Liver (tissue), 9 donors: ENCODE data around the gene SRRM1. TPM values are rescaled to one million over a fixed set of nuclear protein-coding genes. Genes with fewer than 3 reads are reported as not detected.

Experiments used
- DNase-seq: peaks from one replicate; pipeline ENCODE4 v3.0.0-alpha.2; 2017; ENCODE audit warnings: low spot score
- H3K27ac ChIP-seq, 2 donors: one replicate each; pipeline ENCODE4 v1.7.0; 2013; ENCODE audit warnings: inconsistent platforms in 2 of 2, low read length in 2 of 2, control low read depth in 1 of 2, low read depth in 1 of 2, mild to moderate bottlenecking in 1 of 2
- H3K27me3 ChIP-seq, 4 donors: one replicate each; pipeline versions ENCODE4 v1.6.1 to v1.7.0; 2013; ENCODE audit warnings: low read length in 3 of 4, inconsistent platforms in 1 of 4, mild to moderate bottlenecking in 1 of 4, moderate library complexity in 1 of 4; ENCODE audit not compliant: control insufficient read depth in 4 of 4, insufficient read depth in 4 of 4
- H3K36me3 ChIP-seq, 4 donors: one replicate each; pipeline versions ENCODE4 v1.6.1 to v1.7.0; 2013; ENCODE audit warnings: low read length in 3 of 4, mild to moderate bottlenecking in 3 of 4, low read depth in 1 of 4, moderate library complexity in 1 of 4; ENCODE audit not compliant: control insufficient read depth in 4 of 4, insufficient read depth in 3 of 4
- H3K4me1 ChIP-seq, 4 donors: one replicate each; pipeline versions ENCODE4 v1.6.1 to v1.7.0; 2013; ENCODE audit warnings: low read length in 3 of 4, mild to moderate bottlenecking in 3 of 4, moderate library complexity in 1 of 4; ENCODE audit not compliant: control insufficient read depth in 4 of 4, insufficient read depth in 4 of 4
- H3K4me3 ChIP-seq, 3 donors: one replicate each; pipeline versions ENCODE4 v1.6.1 to v1.7.0; 2013; ENCODE audit warnings: low read length in 3 of 3, control low read depth in 1 of 3, low read depth in 1 of 3, mild to moderate bottlenecking in 1 of 3
- H3K9ac ChIP-seq, 2 donors: one replicate each; pipeline ENCODE4 v1.7.0; 2013; ENCODE audit warnings: low read length in 2 of 2, mild to moderate bottlenecking in 2 of 2, moderate library complexity in 2 of 2, control low read depth in 1 of 2, low read depth in 1 of 2
- H3K9me3 ChIP-seq, 4 donors: one replicate each; pipeline versions ENCODE4 v1.6.1 to v1.7.0; 2013; ENCODE audit warnings: low read length in 3 of 4; ENCODE audit not compliant: control insufficient read depth in 4 of 4
- EGR1 ChIP-seq, 2 donors: IDR thresholded peaks; 2 replicates each; pipeline ENCODE4 v1.6.1; 2016 to 2018; ENCODE audit warnings: antibody characterized with exemption in 2 of 2, low read depth in 2 of 2
- FOXA1 ChIP-seq: IDR thresholded peaks from 2 replicates; pipeline ENCODE4 v1.6.1; 2016; ENCODE audit warnings: antibody characterized with exemption
- FOXA2 ChIP-seq: IDR thresholded peaks from 2 replicates; pipeline ENCODE4 v1.6.1; 2016; ENCODE audit warnings: antibody characterized with exemption
- GABPA ChIP-seq, 2 donors: IDR thresholded peaks in 1 of 2; conservative IDR thresholded peaks in 1 of 2; 2 replicates each; pipeline ENCODE4 v1.6.1; 2016; ENCODE audit warnings: antibody characterized with exemption in 2 of 2, mild to moderate bottlenecking in 1 of 2, moderate library complexity in 1 of 2
- HNF4A ChIP-seq, 2 donors: conservative IDR thresholded peaks; 2 replicates each; pipeline ENCODE4 v1.6.1; 2016; ENCODE audit warnings: antibody characterized with exemption in 2 of 2, mild to moderate bottlenecking in 2 of 2
- JUND ChIP-seq, 2 donors: IDR thresholded peaks; 2 replicates each; pipeline ENCODE4 v1.6.1; 2016; ENCODE audit warnings: antibody characterized with exemption in 2 of 2
- NR2F2 ChIP-seq: IDR thresholded peaks from 2 replicates; pipeline ENCODE4 v1.6.1; 2016; ENCODE audit warnings: antibody characterized with exemption
- RAD21 ChIP-seq, 2 donors: IDR thresholded peaks; 2 replicates each; pipeline ENCODE4 v1.6.1; 2016; ENCODE audit warnings: antibody characterized with exemption in 2 of 2, mild to moderate bottlenecking in 2 of 2
- RXRA ChIP-seq, 2 donors: IDR thresholded peaks; 2 replicates each; pipeline ENCODE4 v1.6.1; 2017 to 2018; ENCODE audit warnings: antibody characterized with exemption in 2 of 2, mild to moderate bottlenecking in 1 of 2
- SP1 ChIP-seq: IDR thresholded peaks from 2 replicates; pipeline ENCODE4 v1.6.1; 2018; ENCODE audit warnings: antibody characterized with exemption, mild to moderate bottlenecking
- TAF1 ChIP-seq: conservative IDR thresholded peaks from 2 replicates; pipeline ENCODE4 v1.6.1; 2016; ENCODE audit warnings: antibody characterized with exemption, mild to moderate bottlenecking
- WGBS: extraction: QIAGEN DNeasy Blood & Tissue Kit; methylation state at CpG from one replicate; pipeline ENCODE4 v1.1.7; 2013; 5-methylcytosine and 5-hydroxymethylcytosine counted together
- polyA plus RNA-seq, 2 donors: library from polyadenylated mRNA; stranded (reverse) in 1 of 2; unstranded in 1 of 2; fragments of 200-250 nt in 1 of 2; fragments of >200 nt in 1 of 2; fragmentation: Nextera tagmentation in 1 of 2; extraction: Ambion mirVana in 1 of 2; gene quantifications; one replicate each; pipeline versions ENCODE4 v1.2.1 to v1.2.3, GENCODE V29; 2013 to 2015
- total RNA-seq, 2 donors: library from RNA; depleted of rRNA; stranded (reverse); fragments of >200 nt; gene quantifications; one replicate each; pipeline ENCODE4 v1.2.3, GENCODE V29; 2014
- TF ChIP-seq, protein P1 (sequence below): IDR thresholded peaks from 2 replicates; pipeline ENCODE4 v1.6.1; 2016; ENCODE audit warnings: antibody characterized with exemption
- TF ChIP-seq, protein P2 (sequence below): fragments of 150-350 bp; IDR thresholded peaks from 2 replicates; pipeline ENCODE4 v1.5.1; 2017; ENCODE audit warnings: improper control_type of control experiment, low read depth, low read length; ENCODE audit not compliant: missing input control
- TF ChIP-seq, protein P3 (sequence below): IDR thresholded peaks from 2 replicates; pipeline ENCODE4 v1.6.1; 2016; ENCODE audit warnings: antibody characterized with exemption, mild to moderate bottlenecking
- donor health status: healthy.
- donor health status: healthy.
- donor health status: healthy.
- donor health status: healthy.
- donor health status: healthy.

SRRM1 gene
- total and polyA plus RNA-seq, 4 donors = 18.4 to 66.0 (median 31.6) TPM

DNA sequence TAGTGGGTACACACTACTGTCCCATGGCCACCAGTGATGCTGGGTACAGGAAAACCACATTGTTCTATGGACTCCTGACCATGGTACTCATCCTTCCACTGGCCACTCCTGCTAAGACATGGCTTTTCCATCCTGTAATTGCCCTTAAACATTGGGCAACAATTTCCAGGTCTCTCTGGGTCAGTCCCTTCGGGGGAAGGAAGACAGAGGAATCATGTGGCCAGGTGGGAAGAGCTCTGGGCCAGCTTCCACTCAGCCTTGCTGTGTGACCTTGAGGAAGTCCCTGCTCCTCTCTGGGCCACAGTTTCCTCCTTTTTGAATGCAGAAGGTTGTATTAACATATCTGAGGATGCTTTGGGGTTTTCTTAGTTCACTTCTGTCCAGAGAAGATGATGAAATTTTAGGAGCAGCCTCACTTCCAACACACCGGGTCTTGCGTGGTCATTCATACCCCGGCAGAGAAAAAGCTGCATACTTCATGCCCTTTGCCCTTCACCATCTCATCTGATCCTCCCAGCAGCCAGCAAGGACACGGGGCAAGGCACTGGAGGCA is 50.8 kb downstream of the SRRM1 start:
- H3K9me3 ChIP-seq = no peaks in the 10 kb centered on the region
- no peak overlapping the region for H3K9ac ChIP-seq
- H3K27me3 ChIP-seq = no peaks in the 10 kb centered on the region
- DNase-seq = no peak
- 67% methylated on average over 5 of the region's 5 CpGs for WGBS
- peaks cover 0 to 2% (median under 1%) of the 10 kb centered on the region in 4 donors for H3K4me1 ChIP-seq
- H3K27ac ChIP-seq = peak overlapping the region in 1 of 2 donors; percentile 3
- no peaks in the 10 kb centered on the region for H3K36me3 ChIP-seq
- H3K4me3 ChIP-seq = no peak overlapping the region
- TF ChIP-seq, protein P1, sequence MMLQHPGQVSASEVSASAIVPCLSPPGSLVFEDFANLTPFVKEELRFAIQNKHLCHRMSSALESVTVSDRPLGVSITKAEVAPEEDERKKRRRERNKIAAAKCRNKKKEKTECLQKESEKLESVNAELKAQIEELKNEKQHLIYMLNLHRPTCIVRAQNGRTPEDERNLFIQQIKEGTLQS = no peak
- TF ChIP-seq SP1 (no peak), EGR1 (IDR thresholded peaks at IDR 0.05; ENCODE audit: low read depth in 2 of 2) (no peak)

DNA sequence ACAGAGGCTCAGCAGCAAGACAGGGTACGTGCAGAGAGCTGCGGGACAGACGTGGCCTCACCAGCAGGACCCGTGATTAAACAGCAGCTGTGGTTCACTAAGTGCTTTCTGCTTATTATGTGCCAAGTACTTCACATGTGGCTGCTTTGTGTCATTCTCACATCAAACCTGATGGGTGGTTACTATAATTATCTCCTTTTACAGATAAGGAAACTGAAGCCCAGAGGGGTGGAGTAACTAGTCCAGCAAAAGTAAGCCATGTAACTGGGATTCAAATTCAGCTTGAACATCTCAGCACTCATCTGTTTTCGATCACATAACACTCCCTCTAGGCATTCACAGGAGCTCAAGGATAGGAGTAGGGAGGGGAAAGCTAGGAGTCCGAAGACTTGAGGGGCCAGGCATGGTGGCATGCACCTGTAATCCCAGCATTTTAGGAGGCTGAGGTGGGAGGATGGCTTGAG is 51.3 kb downstream of the SRRM1 start:
- WGBS = 74% methylated on average over 6 of the region's 6 CpGs

DNA sequence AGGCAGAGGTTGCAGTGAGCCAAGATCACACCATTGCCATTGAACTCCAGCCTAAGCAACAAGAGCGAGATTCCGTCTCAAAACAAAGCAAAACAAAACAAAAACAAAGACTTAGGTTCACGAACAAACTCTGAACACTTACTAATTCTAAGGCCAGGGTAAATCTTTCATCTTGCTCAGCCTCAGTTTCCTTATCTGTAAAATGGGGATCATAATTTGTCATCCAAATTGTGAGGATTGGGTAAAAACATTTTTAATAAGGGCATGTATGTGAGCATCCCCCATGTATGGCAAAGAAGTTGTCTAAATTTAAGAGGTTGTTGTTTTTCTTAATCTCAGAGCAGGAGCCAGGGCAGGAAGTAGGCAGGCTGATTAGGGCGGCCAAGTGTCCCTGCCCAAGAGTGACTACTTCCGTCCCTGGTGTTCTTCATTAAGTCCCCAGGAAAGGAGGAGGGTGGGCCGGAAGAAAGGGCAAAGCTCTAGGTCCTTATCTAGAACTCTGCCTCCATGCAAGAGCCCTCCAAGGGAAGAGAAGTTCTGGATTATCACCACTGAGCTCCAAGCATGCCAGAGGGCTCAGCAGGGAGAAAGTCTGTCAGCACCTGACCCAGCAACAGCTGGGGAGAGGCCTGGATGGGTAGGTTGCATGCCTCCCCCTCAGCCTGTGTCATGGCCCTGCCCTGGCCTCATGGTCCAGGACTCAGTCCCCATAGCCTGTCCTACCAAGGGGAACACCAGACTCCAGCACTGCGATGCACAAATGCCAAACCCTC is 52.3 kb downstream of the SRRM1 start:
- TF ChIP-seq HNF4A (conservative IDR thresholded peaks at IDR 0.05) (no peak), GABPA (IDR thresholded peaks at IDR 0.05 in 1 of 2, conservative IDR thresholded peaks at IDR 0.05 in 1 of 2) (peak; percentile 59 to 64), SP1 (peak; percentile 51), FOXA2 (no peak), RAD21 (IDR thresholded peaks at IDR 0.05) (peak in 1 of 2 donors; percentile 50), NR2F2 (peak; percentile 87), RXRA (IDR thresholded peaks at IDR 0.05) (peak in 1 of 2 donors; percentile 15)
- TF ChIP-seq, protein P2, sequence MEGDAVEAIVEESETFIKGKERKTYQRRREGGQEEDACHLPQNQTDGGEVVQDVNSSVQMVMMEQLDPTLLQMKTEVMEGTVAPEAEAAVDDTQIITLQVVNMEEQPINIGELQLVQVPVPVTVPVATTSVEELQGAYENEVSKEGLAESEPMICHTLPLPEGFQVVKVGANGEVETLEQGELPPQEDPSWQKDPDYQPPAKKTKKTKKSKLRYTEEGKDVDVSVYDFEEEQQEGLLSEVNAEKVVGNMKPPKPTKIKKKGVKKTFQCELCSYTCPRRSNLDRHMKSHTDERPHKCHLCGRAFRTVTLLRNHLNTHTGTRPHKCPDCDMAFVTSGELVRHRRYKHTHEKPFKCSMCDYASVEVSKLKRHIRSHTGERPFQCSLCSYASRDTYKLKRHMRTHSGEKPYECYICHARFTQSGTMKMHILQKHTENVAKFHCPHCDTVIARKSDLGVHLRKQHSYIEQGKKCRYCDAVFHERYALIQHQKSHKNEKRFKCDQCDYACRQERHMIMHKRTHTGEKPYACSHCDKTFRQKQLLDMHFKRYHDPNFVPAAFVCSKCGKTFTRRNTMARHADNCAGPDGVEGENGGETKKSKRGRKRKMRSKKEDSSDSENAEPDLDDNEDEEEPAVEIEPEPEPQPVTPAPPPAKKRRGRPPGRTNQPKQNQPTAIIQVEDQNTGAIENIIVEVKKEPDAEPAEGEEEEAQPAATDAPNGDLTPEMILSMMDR = no peak
- H3K27ac ChIP-seq = peak overlapping the region in 1 of 2 donors; percentile 27
- no peaks in the 10 kb centered on the region for H3K9me3 ChIP-seq
- no peaks in the 10 kb centered on the region for H3K4me1 ChIP-seq
- 72% methylated on average over 7 of the region's 7 CpGs for WGBS
- DNase-seq = no peak
- H3K4me3 ChIP-seq = no peak overlapping the region
- no peaks in the 10 kb centered on the region for H3K36me3 ChIP-seq
- no peaks in the 10 kb centered on the region for H3K27me3 ChIP-seq
- H3K9ac ChIP-seq = no peak overlapping the region

More for the DNA sequence above, 51.3 kb downstream of the SRRM1 start:
- TF ChIP-seq FOXA1 (no peak), JUND (IDR thresholded peaks at IDR 0.05) (no peak), RAD21 (IDR thresholded peaks at IDR 0.05) (no peak), TAF1 (no peak), HNF4A (conservative IDR thresholded peaks at IDR 0.05) (no peak), NR2F2 (no peak), GABPA (IDR thresholded peaks at IDR 0.05 in 1 of 2, conservative IDR thresholded peaks at IDR 0.05 in 1 of 2) (no peak), FOXA2 (no peak)
- TF ChIP-seq, protein P3, sequence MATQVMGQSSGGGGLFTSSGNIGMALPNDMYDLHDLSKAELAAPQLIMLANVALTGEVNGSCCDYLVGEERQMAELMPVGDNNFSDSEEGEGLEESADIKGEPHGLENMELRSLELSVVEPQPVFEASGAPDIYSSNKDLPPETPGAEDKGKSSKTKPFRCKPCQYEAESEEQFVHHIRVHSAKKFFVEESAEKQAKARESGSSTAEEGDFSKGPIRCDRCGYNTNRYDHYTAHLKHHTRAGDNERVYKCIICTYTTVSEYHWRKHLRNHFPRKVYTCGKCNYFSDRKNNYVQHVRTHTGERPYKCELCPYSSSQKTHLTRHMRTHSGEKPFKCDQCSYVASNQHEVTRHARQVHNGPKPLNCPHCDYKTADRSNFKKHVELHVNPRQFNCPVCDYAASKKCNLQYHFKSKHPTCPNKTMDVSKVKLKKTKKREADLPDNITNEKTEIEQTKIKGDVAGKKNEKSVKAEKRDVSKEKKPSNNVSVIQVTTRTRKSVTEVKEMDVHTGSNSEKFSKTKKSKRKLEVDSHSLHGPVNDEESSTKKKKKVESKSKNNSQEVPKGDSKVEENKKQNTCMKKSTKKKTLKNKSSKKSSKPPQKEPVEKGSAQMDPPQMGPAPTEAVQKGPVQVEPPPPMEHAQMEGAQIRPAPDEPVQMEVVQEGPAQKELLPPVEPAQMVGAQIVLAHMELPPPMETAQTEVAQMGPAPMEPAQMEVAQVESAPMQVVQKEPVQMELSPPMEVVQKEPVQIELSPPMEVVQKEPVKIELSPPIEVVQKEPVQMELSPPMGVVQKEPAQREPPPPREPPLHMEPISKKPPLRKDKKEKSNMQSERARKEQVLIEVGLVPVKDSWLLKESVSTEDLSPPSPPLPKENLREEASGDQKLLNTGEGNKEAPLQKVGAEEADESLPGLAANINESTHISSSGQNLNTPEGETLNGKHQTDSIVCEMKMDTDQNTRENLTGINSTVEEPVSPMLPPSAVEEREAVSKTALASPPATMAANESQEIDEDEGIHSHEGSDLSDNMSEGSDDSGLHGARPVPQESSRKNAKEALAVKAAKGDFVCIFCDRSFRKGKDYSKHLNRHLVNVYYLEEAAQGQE = no peak
- TF ChIP-seq, protein P1 = no peak
- no peak for DNase-seq
- H3K27ac ChIP-seq = peak overlapping the region in 1 of 2 donors; percentile 42
- no peaks in the 10 kb centered on the region for H3K27me3 ChIP-seq
- no peak overlapping the region for H3K4me3 ChIP-seq
- no peaks in the 10 kb centered on the region for H3K9me3 ChIP-seq
- H3K36me3 ChIP-seq = no peaks in the 10 kb centered on the region
- no peaks in the 10 kb centered on the region for H3K4me1 ChIP-seq
- no peak overlapping the region for H3K9ac ChIP-seq
